Fibroblast of upper back skin (primary cell): Measurements from ENCODE around the gene COL18A1.
"Not testable (repeated sequence)": the region's sequence is repeated elsewhere in the genome, so short reads cannot be mapped to it uniquely, and the experiment has no call there.

Experiments
- DNase-seq: peaks from one replicate; pipeline ENCODE4 v3.0.0-alpha.2; 2013

Gene COL18A1

GRCh38 chr21:45367402-45368351 lies 37.3 kb upstream of the COL18A1 start:
- no peak for DNase-seq

DNA sequence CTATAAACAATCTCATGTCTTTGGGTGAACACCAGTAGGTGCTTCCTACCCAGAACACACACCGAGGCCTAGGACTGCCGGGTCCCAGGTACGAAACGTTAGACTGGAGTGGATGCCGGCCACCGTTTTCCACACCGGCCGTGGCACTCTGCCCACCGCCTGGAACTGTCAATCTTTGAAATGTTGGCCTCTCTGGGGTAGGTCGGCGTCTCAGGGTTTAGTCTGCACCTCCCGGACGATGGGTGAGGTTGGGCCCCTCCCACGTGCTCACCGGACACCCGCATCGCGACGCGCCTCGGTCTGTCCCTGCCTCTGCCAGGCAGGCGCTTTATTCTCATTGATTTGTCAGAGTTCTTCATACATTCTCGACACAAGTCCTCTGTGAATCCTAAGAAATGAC lies 35.9 kb upstream of the COL18A1 start:
- DNase-seq = not testable (repeated sequence)

- DNase-seq = no peak
Measured at GRCh38 chr21:45370575-45370974, 34.4 kb upstream of the COL18A1 start.

GRCh38 chr21:45371081-45371480 lies 33.9 kb upstream of the COL18A1 start:
- no peak for DNase-seq

GRCh38 chr21:45371655-45372054 lies 33.3 kb upstream of the COL18A1 start:
- DNase-seq = no peak

- no peak for DNase-seq
Measured at GRCh38 chr21:45372732-45373355, 32.1 kb upstream of the COL18A1 start.

DNA sequence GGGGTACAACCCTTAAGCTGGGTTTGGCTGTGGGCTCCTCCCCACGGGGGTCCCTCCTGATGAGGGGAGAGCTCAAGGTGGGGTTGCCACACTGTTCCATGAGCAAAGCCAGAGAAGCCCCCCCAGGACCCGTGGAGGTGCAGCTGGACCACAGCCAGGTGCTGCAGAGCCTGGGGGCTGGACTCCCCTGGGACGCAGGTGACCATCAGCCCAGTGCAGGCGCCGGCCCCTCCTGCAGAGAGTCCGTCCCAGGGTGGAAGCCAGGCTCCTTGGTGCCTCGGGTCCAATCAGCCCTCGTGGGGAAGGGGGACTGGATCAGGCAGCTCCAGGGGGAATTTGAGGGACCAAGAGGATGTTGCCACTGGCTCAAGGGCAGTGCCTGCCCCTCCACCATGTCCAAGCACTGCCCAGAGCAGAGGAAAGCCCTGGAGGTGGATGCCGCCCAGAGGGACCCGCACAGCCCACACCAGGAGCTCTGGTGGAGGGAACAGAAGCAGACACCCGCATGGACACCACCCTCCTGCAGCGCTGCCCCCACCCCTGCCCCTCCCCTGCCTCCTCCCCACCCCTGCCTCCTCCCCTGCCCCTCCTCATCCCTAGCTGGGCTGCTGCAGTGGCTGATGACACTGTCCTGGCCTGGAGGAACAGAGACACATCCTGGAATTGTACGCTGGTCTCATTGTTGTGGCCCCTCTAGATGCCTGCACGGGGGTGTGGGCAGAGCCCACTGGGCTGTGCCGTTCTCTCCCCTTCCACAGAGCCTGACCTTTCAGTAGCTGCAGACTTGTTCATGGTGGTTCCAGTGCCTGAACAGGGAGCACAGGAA lies 30.8 kb upstream of the COL18A1 start:
- DNase-seq = no peak

- no peak for DNase-seq
Measured at GRCh38 chr21:45374826-45375455, 30.0 kb upstream of the COL18A1 start.

DNA sequence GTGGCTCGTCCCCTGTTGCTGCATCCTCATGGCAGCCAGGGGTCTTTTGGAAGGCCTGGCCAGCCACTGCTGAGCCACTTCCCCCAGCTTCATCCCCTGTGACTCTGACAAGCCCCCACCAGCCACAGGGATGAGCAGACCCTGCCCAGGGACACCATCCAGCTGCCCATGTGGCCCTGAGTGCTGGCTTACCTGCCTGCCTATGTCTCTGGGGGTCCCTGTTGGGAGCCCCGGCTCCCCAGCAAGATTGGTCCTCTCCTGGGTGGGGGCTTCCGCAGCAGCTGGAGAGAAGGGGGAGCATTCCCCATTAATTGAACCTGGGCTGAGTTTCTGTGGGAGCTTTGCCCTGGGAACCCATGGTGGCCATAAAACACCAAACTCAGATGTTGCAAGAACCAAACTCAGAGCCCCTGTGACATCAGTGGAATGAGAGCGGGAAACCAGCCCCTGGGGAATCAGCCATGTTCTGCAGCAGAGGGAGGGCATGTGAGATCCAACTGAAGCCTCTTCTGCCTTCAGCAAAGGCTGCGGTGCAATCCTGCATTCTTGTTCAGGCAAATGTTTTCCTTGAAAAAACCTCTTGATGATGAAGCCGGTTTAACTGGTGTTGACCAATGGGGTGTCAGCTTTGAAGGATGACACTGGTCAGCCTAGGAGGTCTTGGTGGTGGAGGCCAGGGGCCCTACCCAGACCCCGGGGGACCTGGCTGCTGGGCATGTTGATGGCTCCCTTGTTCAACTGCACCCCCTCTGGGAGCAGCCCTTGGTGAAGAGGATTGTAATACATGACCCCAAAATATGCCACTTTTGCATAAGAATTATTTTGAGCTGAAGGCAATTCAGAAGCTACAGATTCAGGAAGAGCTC lies 28.3 kb upstream of the COL18A1 start:
- DNase-seq = no peak

GRCh38 chr21:45377325-45377709 lies 27.6 kb upstream of the COL18A1 start:
- no peak for DNase-seq

DNA sequence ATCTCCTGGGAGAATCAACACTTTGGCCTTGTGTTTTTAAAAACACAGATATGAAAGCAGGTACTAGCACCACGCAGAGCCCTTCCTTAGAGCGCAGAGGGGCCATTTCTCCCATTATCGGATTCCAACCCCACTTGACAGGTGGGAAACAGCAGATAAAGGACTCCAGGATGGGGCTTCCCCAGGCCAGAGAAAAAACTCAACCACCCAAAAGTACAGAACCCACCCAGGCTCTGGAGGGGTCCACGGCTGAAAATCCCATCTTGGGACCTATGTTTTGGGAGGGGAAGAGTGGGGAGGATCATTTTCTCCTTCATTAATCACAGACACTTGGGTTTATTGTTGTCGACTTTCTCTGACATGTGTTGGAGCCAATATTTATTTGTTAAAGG lies 27.1 kb upstream of the COL18A1 start:
- DNase-seq = no peak

GRCh38 chr21:45378258-45378966 lies 26.6 kb upstream of the COL18A1 start:
- DNase-seq = no peak

DNA sequence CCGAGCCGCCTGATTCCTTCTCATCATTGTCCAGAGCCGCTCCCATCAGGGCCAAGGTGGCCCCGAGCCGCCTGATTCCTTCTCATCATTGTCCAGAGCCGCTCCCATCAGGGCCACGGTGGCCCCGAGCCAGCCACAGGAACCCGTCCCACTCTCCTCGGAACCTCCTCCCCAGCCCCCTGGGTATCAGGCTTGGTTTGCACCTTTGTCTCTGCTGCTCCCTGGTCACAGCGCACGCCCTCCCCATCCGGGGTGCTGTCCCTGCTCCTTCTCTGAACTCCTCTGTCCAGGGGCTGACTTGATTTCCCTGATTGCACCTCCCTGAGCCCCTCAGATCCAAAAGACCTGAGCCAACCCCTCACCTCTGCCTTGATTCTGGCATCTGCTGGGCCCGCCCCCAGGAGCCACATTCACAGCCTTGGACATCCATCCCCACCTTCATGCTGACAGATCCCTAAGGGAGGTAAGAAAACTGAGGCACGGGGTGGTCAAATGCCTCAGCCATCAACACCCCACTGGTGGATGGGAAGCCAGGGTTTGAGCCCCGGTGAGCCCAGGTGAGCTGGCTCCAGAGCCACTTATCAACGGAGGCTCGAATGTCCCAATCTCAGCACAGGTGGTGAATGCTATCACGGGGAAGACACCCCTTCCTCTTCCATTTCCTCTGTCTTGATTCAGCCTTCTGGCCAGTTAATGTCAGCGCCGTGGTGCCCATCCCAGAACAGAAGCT lies 25.6 kb upstream of the COL18A1 start:
- no peak for DNase-seq

GRCh38 chr21:45379901-45380330 lies 25.0 kb upstream of the COL18A1 start:
- no peak for DNase-seq

GRCh38 chr21:45380566-45380965 lies 24.4 kb upstream of the COL18A1 start:
- no peak for DNase-seq

GRCh38 chr21:45381036-45381787 lies 23.8 kb upstream of the COL18A1 start:
- no peak for DNase-seq

GRCh38 chr21:45381865-45382696 lies 22.9 kb upstream of the COL18A1 start:
- DNase-seq = no peak

GRCh38 chr21:45382697-45382997 lies 22.3 kb upstream of the COL18A1 start:
- no peak for DNase-seq

DNA sequence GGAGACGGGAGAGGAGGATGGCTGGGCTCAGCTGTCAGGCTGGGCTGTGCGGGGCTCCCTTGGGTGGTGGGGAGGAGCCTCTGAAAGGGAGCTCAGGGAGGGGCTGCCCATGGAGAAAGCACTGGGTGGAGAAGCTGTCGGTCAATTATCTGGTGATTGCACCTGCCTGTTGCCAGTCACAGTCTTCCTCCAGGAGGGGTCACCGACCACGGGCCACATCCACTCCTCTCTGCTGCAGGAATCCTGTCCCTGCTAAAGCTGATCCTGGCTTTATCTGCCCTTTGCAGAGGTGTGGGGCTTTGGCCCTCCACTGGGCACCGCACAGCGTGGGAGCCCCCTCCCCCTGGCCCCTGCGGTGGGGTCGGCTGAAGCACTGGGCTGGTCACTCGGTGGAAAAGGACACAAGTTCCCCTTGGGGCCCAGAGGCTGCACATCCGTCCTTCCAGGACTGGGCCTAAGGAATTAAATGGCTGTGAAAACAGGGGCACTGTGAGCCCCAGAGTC lies 21.8 kb upstream of the COL18A1 start:
- DNase-seq = no peak
